HTR-8/SVneo (cell line): Measurements from ENCODE around the gene KCNK5.

Experiments
- DNase-seq: peaks from one replicate; pipeline ENCODE4 v3.0.0; 2011; ENCODE audit warnings: low spot score, mixed read lengths; ENCODE audit not compliant: insufficient read length
- FAIRE-seq: peaks from 2 replicates; lab custom pipeline; 2011; peaks lifted over from hg19 to GRCh38; lab: Jason Lieb, UNC

The KCNK5 gene

DNA sequence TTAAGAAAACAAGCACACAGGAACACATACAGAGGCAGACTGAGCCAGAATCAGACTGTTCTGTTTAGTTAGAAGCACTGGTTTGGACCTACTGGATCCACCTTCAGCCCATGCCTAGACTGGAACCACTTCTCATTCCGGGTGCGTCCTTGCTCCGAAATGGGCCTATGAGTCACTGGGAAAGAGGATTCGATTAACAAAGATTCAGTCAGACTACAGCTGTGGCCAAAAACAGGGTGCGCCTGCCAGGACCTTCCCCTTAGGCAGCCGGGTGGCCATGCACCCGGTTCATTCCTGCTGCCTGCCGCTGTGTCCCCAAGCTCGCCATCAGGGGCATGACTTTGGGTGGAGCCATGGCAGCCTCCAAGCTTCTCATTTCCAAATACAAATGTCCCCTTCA, 14.5 kb upstream of the KCNK5 start:
- DNase-seq (no peak), FAIRE-seq (no peak)

DNA sequence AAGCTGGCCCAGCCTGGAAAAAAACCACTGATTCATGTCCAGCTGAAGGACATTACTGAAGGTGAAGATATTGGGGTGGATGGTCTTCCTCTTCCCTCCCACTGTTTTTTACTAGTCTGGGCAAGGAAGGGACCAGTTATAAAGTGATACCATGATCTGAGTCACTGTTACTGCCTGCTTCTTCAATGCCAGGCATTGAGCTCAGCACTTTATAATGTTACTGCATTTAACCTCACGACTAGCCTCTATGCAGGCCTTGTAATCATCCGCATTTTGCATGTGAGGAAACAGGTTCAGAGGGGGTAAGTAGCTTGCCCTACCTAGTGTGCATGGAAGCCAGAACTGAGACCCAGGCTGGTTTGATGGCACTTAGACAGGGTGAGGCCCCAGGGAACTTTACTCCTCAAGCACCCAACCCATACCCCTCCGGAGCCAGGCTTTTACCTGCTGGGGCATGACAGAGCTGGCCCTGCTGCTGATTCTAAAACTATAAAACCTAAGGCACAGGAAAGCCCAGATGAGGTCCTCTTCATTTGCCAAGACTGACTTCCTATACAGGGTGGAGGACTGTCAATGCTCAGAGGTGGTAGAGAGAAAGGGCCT, 11.0 kb upstream of the KCNK5 start:
- DNase-seq (no peak), FAIRE-seq (no peak)

GRCh38 chr6:39239527-39240154, 10.4 kb upstream of the KCNK5 start:
- no peak for FAIRE-seq
- no peak for DNase-seq

DNA sequence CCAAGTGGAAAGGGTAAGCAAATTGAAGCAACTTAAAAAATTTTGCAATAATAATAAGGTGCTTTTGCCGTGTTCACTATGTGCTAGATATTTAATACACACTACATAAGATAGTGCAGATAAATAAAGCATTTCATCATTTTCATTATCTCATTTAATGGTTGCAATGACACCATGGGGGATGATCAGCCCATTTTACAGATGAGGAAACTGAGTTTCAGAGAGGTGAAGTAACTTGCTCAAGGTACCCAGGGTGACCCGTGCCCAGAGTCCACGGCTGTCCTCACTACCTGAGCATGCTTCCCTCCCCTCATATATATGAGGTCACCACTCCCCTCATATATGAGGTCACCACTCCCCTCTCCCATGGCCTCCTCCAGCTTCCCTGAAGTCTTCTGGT, 7.5 kb upstream of the KCNK5 start:
- FAIRE-seq = no peak

GRCh38 chr6:39233333-39233732, 4.1 kb upstream of the KCNK5 start:
- DNase-seq = no peak
- FAIRE-seq = no peak

More for the DNA sequence above, 7.5 kb upstream of the KCNK5 start:
- DNase-seq = no peak

DNA sequence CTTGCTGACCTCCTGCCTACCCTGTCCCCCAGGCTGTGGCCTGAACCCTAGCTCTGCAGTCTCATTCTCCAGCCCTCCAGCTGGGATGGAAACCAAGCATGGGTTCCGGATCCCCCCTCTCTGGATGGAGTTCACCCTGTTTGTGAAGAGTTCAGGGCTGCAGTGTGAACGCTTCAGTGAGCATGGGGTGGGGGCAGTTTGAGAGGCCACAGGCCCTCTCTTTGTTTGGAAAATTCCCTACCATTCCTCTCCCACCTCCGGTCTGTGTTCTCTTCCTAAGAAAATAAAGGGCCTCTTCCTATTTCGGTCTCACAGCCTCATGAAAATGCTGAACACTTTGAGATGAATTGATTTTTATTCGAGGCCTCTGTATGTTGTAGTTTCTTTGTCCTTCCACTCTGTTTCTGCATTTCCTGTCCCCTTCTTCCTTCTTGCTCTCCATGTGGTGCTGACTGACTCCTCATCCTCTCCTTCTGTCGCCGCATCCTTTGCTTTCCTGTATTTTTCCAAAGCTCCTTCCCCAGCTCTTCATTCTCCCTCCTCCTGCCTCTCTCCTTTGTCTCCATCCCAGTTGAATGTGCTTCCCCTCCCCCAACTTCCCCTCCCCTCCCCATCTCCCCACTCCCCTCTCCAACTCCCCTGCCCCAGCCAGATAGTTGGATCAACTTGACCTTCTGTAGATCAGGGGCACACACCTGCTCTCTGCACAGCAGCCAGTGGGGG, 2.4 kb upstream of the KCNK5 start:
- DNase-seq (no peak), FAIRE-seq (no peak)

- no peak for FAIRE-seq
- no peak for DNase-seq
Measured at GRCh38 chr6:39230654-39231035, 1.4 kb upstream of the KCNK5 start.

GRCh38 chr6:39228111-39228971, 934 bp downstream of the KCNK5 start:
- no peak for FAIRE-seq

GRCh38 chr6:39227476-39227875, 1.8 kb downstream of the KCNK5 start:
- DNase-seq (no peak), FAIRE-seq (no peak)

More at GRCh38 chr6:39228111-39228971, 934 bp downstream of the KCNK5 start:
- no peak for DNase-seq

GRCh38 chr6:39226639-39227329, 2.5 kb downstream of the KCNK5 start:
- FAIRE-seq = no peak
- no peak for DNase-seq

DNA sequence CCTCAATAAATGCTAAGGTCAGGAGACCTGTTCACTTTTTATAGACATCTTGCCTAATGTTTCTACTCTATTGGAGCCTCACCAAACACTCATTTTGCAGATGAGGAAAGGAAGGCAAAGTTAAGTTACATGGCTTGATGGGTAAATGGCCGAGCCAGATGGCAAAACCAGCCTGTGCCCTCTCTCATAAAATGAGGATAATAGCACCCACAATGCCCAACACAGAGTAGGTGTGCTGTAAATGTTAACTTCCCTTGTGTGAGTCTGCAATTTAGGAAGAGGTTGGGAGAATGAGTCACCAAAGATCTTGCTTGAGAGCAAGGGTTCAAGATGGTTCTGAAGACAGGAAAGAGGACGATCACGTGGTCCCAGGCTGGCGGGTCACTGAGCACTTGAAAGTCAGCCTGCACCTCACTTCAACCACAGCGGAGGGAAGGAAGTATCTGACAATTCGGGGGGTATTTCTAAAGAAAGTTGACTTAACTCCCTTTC, 3.3 kb downstream of the KCNK5 start:
- FAIRE-seq = no peak

GRCh38 chr6:39225543-39225942, 3.7 kb downstream of the KCNK5 start:
- FAIRE-seq (no peak), DNase-seq (no peak)

More for the DNA sequence above, 3.3 kb downstream of the KCNK5 start:
- DNase-seq = no peak

DNA sequence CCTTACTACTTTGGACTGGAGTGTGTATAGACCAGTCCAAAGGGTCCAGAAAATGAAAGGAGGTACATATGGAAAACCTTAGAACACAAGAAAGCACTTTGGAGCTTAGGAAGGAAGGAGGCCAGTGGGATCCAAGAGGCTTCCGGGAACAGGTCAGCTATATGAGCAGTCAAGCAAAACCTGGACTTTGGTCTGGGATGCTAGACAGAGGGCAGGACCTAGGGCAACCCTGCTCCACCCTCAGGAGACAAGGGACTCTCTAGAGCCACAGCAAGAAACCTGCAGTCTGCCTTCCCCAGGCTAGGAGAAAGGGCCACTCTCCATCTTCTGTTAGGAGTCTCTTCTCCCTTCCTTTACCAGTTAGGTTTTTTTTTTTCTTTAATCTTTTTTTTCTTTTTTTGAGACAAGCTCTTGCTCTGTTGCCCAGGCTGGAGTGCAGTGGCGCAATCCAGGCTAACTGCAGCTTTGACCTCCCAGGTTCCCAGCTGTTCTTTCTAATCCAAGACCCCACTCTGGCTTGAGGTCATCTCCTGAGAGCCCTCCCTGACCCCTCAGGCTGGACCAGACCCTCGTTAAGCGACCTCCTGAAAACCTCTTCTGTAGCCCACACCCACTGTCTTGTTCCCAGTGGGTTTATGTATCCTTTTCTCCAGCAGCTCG, 4.6 kb downstream of the KCNK5 start:
- DNase-seq (no peak), FAIRE-seq (no peak)

DNA sequence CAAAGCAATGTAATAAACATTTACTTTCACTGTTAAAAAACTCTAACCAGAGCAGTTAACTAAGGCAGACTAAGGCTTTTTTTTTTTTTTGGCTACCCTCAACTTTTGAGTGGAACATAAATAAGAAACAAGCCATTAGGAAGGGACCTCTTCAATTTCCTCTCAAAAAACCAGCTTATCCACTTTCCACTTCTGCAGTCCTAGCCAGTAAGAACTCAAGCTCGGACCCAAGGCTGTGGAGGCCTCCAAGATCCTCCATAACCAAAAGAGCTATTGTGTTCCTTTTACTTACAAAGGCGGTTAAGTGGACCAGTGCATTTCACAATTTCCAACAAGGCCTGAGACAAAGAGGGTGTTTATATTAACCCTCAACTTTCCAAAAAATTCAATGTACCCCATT, 5.3 kb downstream of the KCNK5 start:
- no peak for FAIRE-seq
- no peak for DNase-seq

- no peak for FAIRE-seq
- DNase-seq = no peak
Measured at GRCh38 chr6:39223555-39223954, 5.7 kb downstream of the KCNK5 start.

- FAIRE-seq = no peak
Measured at GRCh38 chr6:39223061-39223460, 6.2 kb downstream of the KCNK5 start.

GRCh38 chr6:39221779-39222641, 7.3 kb downstream of the KCNK5 start:
- FAIRE-seq = no peak

More at GRCh38 chr6:39223061-39223460, 6.2 kb downstream of the KCNK5 start:
- no peak for DNase-seq

GRCh38 chr6:39221115-39221514, 8.2 kb downstream of the KCNK5 start:
- FAIRE-seq = no peak
- no peak for DNase-seq

More at GRCh38 chr6:39221779-39222641, 7.3 kb downstream of the KCNK5 start:
- no peak for DNase-seq
